GM03348 (cell line): ENCODE data around the gene PPP1R36.
A peak's percentile ranks its signal among the peaks of the same experiment; 100 is the strongest.
"Not testable (repeated sequence)": the region's sequence is repeated elsewhere in the genome, so short reads cannot be mapped to it uniquely, and the experiment has no call there.

Experiments used
- DNase-seq: peaks from one replicate; pipeline ENCODE4 v3.0.0; 2012; ENCODE audit warnings: low spot score

Gene PPP1R36

DNA sequence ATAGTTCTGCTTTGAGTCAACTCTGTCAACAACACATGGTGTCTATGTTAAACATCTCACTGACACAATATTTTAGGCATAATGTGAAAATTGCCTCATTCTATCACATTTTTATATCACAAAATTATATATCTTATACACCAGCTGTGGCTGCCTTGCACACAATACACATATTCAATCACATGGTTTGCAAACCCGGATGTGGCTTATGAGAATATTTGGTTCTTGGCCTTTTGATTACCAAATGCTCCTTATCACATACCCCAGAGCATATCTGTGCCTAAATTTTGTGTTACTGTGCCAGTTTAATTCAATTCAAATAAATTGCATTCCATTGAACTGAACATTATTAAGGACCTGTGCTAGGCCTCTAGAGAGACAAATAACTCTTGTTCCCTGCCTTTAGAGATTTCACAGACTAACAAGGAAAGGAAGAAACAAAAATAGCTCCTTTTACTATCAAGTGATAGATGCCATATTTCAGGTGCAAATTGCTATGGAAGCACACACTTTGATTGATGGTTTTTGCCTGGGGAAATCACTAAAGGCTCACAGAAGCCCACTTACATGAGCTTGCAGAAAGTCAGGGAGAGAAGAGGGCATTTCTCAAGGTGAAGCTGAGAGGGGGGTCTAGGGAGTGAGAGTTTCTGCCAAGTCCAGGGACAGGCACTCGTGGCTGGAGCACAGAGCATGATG lies 63.4 kb downstream of the PPP1R36 start:
- DNase-seq = no peak

- DNase-seq = no peak
These were observed 64.4 kb downstream of the PPP1R36 start for GRCh38 chr14:64614166-64614565.

DNA sequence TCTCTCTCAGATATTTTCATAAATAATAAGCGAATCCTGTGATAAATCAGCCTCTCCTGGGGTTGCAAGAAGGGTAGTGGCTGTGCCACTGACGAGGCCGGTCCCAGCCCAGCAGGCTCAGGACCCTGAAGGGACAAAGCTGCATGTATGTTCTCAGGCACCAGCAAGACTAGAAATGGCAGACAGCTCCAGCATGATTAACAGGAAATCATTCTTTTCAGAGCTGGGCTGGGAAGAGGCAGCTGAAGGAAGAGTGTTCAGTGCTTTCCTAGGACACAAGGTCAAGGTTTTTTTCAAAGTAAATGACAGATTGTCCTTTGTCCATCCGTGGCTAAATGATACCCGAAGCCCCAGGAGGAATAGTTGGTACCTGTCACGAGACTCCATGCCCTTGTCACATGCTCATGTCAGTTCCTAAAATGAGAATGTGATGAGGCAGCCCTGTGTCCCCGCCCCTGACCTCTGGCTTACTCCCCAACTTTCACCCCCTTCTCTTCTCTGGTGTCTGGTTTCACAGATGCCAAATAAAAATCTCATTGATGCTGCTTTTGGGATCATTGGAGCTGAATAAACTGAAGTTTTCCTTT lies 65.1 kb downstream of the PPP1R36 start:
- DNase-seq = no peak

DNA sequence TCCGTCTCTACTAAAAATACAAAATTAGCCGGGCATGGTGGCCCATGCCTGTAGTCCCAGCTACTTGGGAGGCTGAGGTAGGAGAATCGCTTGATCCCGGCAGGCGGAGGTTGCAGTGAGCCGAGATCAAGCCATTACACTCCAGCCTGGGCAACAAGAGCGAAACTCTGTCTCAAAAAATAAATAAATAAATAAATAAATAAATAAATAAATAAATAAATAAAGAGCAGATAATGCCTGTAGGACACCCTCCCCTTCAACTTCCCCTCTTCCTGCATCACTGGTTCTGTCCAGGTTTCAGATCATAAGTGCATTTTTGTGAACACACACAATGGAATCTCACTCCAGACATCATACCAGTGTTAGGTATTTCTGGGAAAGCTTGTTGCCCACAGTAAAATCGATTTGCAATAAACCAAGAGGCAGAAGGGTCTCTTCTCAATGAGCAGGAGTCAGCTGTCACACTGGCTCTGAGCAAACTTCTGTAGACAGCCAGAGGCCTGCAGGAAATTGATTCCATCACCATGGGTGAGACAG lies 68.2 kb downstream of the PPP1R36 start:
- DNase-seq = not testable (repeated sequence)

GRCh38 chr14:64620910-64621309 lies 71.1 kb downstream of the PPP1R36 start:
- DNase-seq = no peak

- no peak for DNase-seq
These were observed 73.9 kb downstream of the PPP1R36 start for GRCh38 chr14:64623554-64624165.

DNA sequence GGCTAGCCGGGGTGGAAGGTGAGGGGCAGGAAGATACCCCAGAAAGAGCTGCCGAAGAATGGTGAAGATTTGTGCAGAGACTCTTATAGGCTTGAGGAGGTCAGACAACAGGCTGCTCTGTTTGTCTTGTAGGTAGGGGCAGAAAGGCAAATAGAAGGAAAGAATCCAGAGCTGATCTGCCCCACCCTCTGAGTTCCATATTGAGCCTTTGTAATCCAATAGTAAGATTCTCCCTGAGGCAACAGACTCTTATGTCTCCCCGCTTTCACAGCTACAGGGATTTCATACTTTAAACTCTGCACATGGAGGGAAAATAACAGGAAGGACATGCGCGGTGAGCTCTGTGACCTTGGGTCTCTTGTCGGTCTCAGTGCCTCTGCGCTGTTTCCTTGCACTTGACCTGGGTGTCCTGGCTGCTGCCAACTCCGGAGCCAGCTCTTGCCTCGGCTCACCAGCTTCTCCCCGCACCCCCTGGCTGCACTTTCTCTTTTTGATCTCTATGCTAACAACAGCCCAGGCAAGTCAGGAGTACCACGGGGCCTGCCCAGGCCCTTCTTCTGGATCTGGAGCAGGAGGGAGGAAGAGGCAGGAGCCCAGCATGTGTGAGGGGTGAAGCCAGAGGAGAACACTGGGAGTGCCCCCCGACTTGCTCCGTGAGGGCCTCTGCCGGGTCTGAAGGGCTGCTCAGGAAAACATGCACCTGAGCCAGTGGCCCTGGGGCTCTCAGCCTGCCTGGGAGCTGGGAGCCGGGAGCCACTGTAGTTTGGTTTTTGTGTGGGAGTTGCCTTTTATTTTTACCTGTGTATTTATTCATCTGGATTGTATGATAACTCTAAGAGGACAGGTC lies 75.8 kb downstream of the PPP1R36 start:
- no peak for DNase-seq

- peak; percentile 89 for DNase-seq
These were observed 79.2 kb downstream of the PPP1R36 start for GRCh38 chr14:64628940-64629408.

GRCh38 chr14:64630778-64631177 lies 81.0 kb downstream of the PPP1R36 start:
- no peak for DNase-seq

- DNase-seq = not testable (repeated sequence)
These were observed 81.5 kb downstream of the PPP1R36 start for GRCh38 chr14:64631222-64631621.

- peak; percentile 25 for DNase-seq
These were observed 82.3 kb downstream of the PPP1R36 start for GRCh38 chr14:64632056-64632455.

GRCh38 chr14:64634558-64634957 lies 84.8 kb downstream of the PPP1R36 start:
- no peak for DNase-seq

GRCh38 chr14:64636208-64636979 lies 86.6 kb downstream of the PPP1R36 start:
- DNase-seq = peak; percentile 84

DNA sequence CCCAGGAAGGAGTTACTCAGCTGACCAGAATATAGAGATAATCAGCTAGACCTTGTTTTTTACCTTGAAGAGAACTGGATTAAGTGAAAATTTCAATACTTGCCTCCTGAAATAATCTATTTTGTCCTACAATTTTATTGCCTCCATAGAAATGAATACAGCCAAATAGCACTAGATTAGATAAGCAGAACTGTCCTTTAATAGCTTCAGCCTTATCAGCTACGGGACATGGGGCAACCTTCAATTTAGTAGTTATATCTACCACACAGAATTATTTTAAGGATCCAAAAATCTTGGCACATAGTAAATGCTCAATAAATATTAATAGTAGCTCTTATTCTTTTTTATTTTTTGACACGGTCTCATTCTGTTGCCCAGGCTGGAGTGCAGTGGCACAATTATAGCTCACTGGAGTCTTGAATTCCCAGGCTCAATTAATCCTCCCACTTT lies 87.2 kb downstream of the PPP1R36 start:
- no peak for DNase-seq

DNA sequence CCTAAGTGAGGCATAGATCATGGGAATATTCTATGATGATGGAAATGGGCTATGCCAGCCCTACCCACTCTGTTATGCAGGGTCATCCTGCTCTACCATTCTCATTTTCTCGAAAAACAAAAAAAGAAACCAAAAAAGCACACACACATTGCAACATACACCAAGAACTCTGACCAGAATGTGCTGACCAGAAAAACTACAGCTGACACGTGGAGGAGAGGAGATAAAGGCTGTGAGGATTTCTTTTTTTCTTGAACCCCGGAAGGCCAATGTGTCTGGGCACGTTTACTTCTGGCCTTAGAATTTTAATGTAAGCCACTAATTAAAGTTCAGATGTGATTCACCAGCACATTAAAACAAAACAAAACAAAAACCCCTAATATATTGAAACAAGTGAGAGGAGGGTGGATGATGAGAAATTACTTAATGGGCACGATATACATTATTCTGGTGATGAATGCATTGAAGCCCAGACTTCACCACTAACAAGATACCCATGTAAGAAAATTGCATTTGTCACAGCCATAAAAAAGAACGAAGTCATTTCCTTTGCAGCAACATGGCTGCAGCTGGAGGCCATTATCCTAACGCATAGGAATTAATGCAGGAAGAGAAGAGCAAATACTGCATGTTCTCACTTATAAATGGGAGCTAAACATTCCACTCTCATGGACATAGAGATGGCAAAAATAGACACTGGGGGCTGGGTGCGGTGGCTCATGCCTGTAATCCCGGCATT lies 88.1 kb downstream of the PPP1R36 start:
- DNase-seq = no peak

GRCh38 chr14:64638625-64639024 lies 88.9 kb downstream of the PPP1R36 start:
- no peak for DNase-seq
